HG03025 (cell line): Measurements from ENCODE around the gene SPTBN2.
"Not testable (repeated sequence)": the region's sequence is repeated elsewhere in the genome, so short reads cannot be mapped to it uniquely, and the experiment has no call there.

Source experiments
- ATAC-seq: cut with Tn5 transposase; IDR thresholded peaks from one replicate; pipeline ENCODE4 v1.9.1; 2021; ENCODE audit warnings: mild to moderate bottlenecking, moderate library complexity; ENCODE audit not compliant: unreplicated experiment, low FRiP score

Gene SPTBN2

DNA sequence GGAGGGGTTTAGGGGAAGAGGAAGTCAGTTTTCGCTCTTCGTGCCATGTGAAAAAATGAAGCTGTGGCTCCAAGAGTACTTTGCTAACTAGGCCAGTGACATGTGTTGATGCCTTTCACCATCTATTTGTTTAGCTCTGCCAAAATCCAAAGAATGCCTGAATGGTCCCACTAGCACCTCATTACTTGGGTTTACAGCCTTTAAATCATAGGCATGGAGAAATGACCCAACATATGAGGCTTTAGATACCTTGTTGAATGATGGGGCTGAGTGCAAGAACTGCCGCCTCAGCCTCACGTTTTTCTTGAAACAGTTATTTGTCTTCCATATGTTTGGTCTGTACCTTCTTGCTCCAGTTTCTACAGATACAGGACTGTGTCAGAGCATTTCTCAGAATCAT is 82.2 kb downstream of the SPTBN2 start:
- no peak for ATAC-seq

GRCh38 chr11:66643745-66644437 is 85.1 kb downstream of the SPTBN2 start:
- ATAC-seq = no peak

- ATAC-seq = no peak
These were observed 87.2 kb downstream of the SPTBN2 start for GRCh38 chr11:66641834-66642233.

- ATAC-seq = not testable (repeated sequence)
These were observed 89.1 kb downstream of the SPTBN2 start for GRCh38 chr11:66639814-66640340.

GRCh38 chr11:66639066-66639813 is 89.8 kb downstream of the SPTBN2 start:
- ATAC-seq = no peak

DNA sequence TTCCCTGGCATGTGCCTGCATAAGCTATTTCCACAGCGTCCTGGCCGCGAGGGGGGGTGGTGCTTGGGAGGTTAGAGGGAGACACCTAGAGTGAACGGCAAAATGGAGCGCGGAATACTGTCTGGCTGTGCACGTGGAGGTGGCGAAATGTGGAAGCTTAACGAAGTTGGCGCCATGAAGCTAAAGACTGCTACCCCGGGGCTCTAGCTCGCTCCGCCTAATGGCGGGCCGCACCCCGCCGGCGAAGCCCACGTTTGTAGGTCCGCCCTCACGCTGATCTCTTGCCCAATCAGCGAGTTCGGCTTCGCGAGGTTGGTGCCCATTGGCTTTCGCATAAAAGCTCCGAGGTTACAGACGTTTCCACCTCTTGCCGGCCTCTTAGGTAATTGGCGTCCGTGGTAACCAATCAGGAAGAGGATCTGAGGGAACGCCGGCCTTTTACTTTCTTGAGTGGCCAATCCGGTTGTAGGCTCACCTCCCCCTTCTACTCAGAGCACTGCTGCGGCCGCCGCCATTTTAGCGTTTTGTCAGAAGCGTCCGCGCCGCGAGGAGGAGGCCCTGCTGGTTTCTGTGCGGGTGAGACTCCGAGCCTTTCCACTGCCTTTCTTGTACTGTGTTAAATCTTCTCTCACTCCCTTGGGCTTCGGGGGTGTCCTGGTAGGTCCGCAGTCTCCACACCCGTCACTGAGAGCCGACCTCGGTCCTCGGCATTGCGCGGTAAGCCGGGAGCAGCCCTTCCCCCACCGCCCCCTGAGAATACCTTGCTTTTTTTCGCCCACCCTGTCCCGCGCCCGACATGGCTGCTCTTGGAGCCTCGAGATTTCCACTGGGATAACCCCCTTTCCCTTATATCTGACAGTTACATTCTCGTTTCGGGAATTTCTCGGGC is 90.6 kb downstream of the SPTBN2 start, which contains the start of gene RBM4:
Gene RBM4, plus strand, starts transcription at position 527 of the 889 bp plus-strand sequence. CDS start 1,009 bp downstream, outside the sequence.
- ATAC-seq = peak; percentile 93

DNA sequence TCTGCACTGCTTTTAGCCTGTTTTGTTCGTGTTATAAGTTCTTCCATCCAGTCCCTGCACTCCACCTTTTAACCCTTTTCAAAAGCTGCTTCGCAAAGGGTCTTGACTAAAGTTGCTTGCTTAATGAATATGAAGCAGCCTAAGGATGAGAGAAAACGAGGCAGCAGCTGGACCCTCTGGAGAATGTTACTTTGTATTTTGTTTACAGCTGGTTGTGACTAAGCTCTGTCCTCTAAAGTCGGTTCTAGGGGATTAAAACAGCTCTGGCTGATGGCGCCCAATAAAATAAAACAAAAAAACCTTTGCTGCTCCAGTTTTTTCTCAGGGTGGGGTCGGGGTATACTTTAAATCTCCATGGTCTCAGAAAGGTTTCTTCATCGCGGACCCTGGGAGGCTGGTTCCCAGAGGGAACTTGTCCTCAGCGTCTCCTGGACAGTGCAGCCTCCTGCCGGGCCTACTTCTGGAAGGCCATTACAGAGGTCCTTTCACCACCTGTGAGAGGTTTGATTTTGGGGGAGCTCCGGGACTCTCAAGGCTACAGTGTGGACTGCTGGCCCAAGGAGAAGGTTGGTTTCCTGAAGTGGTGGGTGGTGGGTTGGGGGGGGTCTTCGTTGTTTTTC is 91.3 kb downstream of the SPTBN2 start:
- ATAC-seq = no peak

- no peak for ATAC-seq
These were observed 92.6 kb downstream of the SPTBN2 start for GRCh38 chr11:66636411-66636810.
